CD8-positive, alpha-beta memory T cell (primary cell): Measurements from ENCODE around the gene PARD6G. TPM values are rescaled to one million over a fixed set of nuclear protein-coding genes. Genes with fewer than 3 reads are reported as not detected.
"Not testable (repeated sequence)": the region's sequence is repeated elsewhere in the genome, so short reads cannot be mapped to it uniquely, and the experiment has no call there.

Experiments used
- CTCF ChIA-PET: fragments of 350-600 bp; sonication (Branson Sonifier 250); formaldehyde crosslinking; loops from one replicate; lab custom pipeline; 2021; ENCODE audit warnings: antibody characterized with exemption; lab: Charles Lee
- POLR2A ChIA-PET: fragments of 350-600 bp; sonication (Branson Sonifier 250); formaldehyde crosslinking; loops from one replicate; lab custom pipeline; 2021; ENCODE audit warnings: antibody characterized with exemption; lab: Charles Lee
- DNase-seq, 5 donors: peaks; one replicate each; pipeline versions ENCODE4 v3.0.0 to v3.0.0-alpha.2; 2020 to 2022; ENCODE audit warnings: mixed read lengths in 1 of 5
- H3K27ac ChIP-seq: one replicate; pipeline ENCODE4 v1.7.0; 2013; ENCODE audit warnings: low read depth, mild to moderate bottlenecking, low read length, moderate library complexity
- H3K27me3 ChIP-seq: 2 replicates; pipeline ENCODE4 v1.7.0; 2013; ENCODE audit warnings: low read length, mild to moderate bottlenecking; ENCODE audit not compliant: insufficient read depth, poor library complexity, severe bottlenecking
- H3K36me3 ChIP-seq: 2 replicates; pipeline ENCODE4 v1.7.0; 2013; ENCODE audit warnings: mild to moderate bottlenecking, low read length, moderate library complexity; ENCODE audit not compliant: insufficient read depth
- H3K4me1 ChIP-seq: 2 replicates; pipeline ENCODE4 v1.7.0; 2013; ENCODE audit warnings: mild to moderate bottlenecking, low read length, moderate library complexity; ENCODE audit not compliant: insufficient read depth
- H3K4me3 ChIP-seq: 2 replicates; pipeline ENCODE4 v1.7.0; 2013; ENCODE audit warnings: mild to moderate bottlenecking, low read length
- H3K9me3 ChIP-seq: 2 replicates; pipeline ENCODE4 v1.7.0; 2013; ENCODE audit warnings: mild to moderate bottlenecking, low read length
- H3K27ac Mint-ChIP-seq, 8 donors: one replicate each; pipeline ENCODE4 v1.8.0; 2020 to 2021; ENCODE audit warnings: mixed read lengths in 8 of 8, mild to moderate bottlenecking in 6 of 8, inconsistent platforms in 3 of 8, moderate library complexity in 3 of 8
- H3K27me3 Mint-ChIP-seq, 2 donors: one replicate each; pipeline ENCODE4 v1.8.0; 2020 to 2021; ENCODE audit warnings: mixed read lengths in 2 of 2, mild to moderate bottlenecking in 1 of 2, moderate library complexity in 1 of 2
- H3K36me3 Mint-ChIP-seq, 3 donors: one replicate each; pipeline ENCODE4 v1.8.0; 2020 to 2021; ENCODE audit warnings: mixed read lengths in 3 of 3, inconsistent platforms in 1 of 3, mild to moderate bottlenecking in 1 of 3
- H3K4me1 Mint-ChIP-seq, 3 donors: one replicate each; pipeline ENCODE4 v1.8.0; 2020 to 2021; ENCODE audit warnings: mixed read lengths in 3 of 3, inconsistent platforms in 1 of 3, mild to moderate bottlenecking in 1 of 3
- H3K4me3 Mint-ChIP-seq, 7 donors: one replicate each; pipeline ENCODE4 v1.8.0; 2020 to 2021; ENCODE audit warnings: mixed read lengths in 7 of 7, mild to moderate bottlenecking in 6 of 7, moderate library complexity in 4 of 7, inconsistent platforms in 2 of 7
- H3K9me3 Mint-ChIP-seq, 5 donors: one replicate each; pipeline ENCODE4 v1.8.0; 2020 to 2022; ENCODE audit warnings: mixed read lengths in 5 of 5, mild to moderate bottlenecking in 3 of 5, moderate library complexity in 2 of 5, inconsistent platforms in 1 of 5
- polyA plus RNA-seq: library from polyadenylated mRNA; unstranded; fragments of 300-500 nt; fragmentation: Illumina TruSeq; gene quantifications from one replicate; pipeline ENCODE4 v1.2.3, GENCODE V29; 2021
- total RNA-seq, 2 experiments: library from RNA; stranded (reverse); gene quantifications; one replicate each; pipeline ENCODE4 v1.2.3, GENCODE V29; 2021

PARD6G gene
- total and polyA plus RNA-seq, 3 experiments from 2014 or later, result 0.32 to 0.48 (median 0.33) TPM

DNA sequence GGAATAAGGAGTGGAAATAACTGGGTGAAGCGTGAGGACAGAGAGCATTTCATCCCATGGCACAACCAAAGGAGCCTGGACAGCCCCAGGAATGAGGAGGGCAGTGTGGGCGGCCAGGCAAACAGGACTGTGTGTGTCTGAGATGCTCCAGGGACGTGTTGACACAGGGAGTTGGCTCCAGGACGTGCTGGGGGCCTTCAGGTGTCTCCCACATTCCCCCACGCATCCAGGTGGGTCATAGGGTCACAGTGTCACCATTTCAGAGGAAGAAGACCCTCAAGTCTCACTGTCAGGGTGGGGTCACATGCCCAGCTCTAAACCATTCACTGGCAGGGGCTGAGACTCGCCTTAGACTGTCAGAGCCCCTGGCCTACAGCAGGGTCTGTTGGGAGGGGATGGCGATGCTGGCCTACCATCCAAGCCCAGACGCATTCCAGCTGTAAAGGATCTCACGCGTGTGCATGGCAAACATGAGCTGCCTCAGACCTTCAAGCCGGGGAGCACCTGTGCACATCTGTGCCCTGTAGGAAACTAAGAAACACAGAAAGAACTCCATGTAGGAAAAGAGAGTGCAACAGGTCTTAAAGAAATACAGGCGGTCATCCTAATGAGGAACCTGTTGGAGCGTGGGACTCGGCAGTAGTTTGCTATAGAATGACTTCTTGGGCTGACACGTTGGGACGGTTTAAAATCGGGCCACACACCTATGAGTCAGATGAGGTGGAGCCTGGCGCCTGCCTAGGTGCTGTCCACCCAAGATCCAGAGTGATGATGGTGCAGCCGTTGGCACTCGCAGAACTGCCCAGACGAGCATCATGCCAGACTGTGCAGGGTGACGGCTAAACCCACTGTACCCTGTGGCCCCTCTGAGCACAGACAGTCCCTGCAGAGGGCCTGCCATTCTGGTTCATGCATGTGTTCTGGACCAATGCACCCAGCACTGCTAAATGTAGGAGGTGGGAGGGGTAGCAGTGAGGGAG lies 17.3 kb downstream of the PARD6G start:
- peaks cover 0 to 2% (median 0%) of the 10 kb centered on the region in 5 donors for H3K9me3 Mint-ChIP-seq
- no peaks in the 10 kb centered on the region for H3K36me3 Mint-ChIP-seq
- no peak overlapping the region for H3K27ac ChIP-seq
- no peaks in the 10 kb centered on the region for H3K4me1 Mint-ChIP-seq
- CTCF ChIA-PET, result no interaction called here
- no peak overlapping the region for H3K4me3 Mint-ChIP-seq
- DNase-seq, result no peak
- POLR2A ChIA-PET, result no interaction called here
- peak overlapping the region in 1 of 8 donors; percentile 26 for H3K27ac Mint-ChIP-seq
- H3K36me3 ChIP-seq, result no peaks in the 10 kb centered on the region
- H3K4me3 ChIP-seq, result no peak overlapping the region
- H3K27me3 Mint-ChIP-seq, result peaks cover 7 to 18% of the 10 kb centered on the region in 2 donors
- no peaks in the 10 kb centered on the region for H3K27me3 ChIP-seq
- no peaks in the 10 kb centered on the region for H3K9me3 ChIP-seq
- no peaks in the 10 kb centered on the region for H3K4me1 ChIP-seq

DNA sequence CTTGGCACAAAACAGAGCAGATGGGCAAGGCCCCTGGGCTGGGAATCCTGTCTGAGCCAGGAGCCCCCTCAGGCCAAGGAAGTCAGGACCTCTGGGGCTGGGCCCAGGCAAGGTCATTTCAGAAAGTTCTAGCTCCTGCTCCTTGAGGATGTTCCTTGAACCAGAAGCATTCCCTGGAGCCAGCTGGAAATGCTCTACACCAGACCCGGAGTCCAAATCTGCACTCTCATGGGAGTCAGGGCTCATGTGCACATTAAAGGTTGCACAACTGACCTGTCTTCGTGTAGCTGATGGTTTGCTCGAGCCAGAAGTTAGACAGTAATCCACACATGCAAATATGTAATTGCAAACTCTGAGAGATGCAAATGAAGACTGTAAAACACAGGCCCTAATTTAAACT lies 18.0 kb downstream of the PARD6G start:
- H3K27me3 Mint-ChIP-seq, result peaks cover 7 to 16% of the 10 kb centered on the region in 2 donors
- ChIA-PET POLR2A (no interaction called here), CTCF (no interaction called here)
- H3K9me3 Mint-ChIP-seq, result no peaks in the 10 kb centered on the region
- no peaks in the 10 kb centered on the region for H3K36me3 ChIP-seq
- no peaks in the 10 kb centered on the region for H3K9me3 ChIP-seq
- no peak for DNase-seq
- no peaks in the 10 kb centered on the region for H3K27me3 ChIP-seq
- no peak overlapping the region for H3K4me3 ChIP-seq
- no peak overlapping the region for H3K4me3 Mint-ChIP-seq
- H3K27ac Mint-ChIP-seq, result no peak overlapping the region
- H3K36me3 Mint-ChIP-seq, result no peaks in the 10 kb centered on the region
- H3K4me1 ChIP-seq, result no peaks in the 10 kb centered on the region
- H3K4me1 Mint-ChIP-seq, result no peaks in the 10 kb centered on the region
- H3K27ac ChIP-seq, result no peak overlapping the region

DNA sequence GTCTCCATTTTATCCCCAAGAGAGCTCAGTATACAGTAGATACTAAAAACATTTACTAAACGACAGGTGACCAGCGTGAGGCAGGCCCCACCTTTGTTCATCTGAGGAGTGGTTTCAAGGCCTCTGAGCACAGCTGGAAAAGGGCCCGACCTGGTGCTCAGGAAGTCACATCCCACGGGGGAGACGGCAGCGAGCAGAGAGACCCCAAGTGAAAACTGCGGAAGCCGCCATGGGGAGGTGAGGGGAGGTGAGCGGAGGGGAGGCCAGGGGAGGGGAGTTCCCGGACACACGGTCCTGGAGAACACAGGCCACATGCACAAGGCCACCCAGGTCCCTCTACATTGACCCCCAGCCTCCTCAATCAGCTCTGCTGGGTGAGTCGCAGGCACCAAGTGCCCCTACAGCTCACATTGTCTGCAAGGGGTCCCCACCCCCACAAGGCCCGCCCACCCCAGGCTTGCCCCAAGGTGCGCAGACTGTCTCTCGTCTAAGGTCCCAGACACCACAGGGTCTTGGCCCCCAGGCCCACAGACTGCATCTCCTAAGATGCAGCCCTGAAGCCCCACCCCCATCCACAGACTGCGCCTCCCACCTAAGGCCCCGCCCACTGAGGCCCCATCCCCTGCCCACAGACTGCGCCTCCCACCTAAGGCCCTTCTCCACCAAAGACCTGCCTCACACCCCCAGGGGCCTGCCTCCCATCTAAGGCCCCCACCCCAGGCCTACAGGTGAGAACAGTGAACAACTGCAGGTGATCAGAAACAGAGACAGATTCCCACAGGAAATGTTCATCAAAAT lies 19.1 kb downstream of the PARD6G start:
- Histone ChIP-seq H3K27ac (no peak overlapping the region), H3K4me1 (no peaks in the 10 kb centered on the region), H3K4me3 (no peak overlapping the region), H3K27me3 (no peaks in the 10 kb centered on the region), H3K36me3 (no peaks in the 10 kb centered on the region), H3K9me3 (no peaks in the 10 kb centered on the region)
- no peak overlapping the region for H3K4me3 Mint-ChIP-seq
- no peak for DNase-seq
- no peaks in the 10 kb centered on the region for H3K4me1 Mint-ChIP-seq
- no peaks in the 10 kb centered on the region for H3K9me3 Mint-ChIP-seq
- peak overlapping the region in 1 of 8 donors; percentile 94 for H3K27ac Mint-ChIP-seq
- CTCF ChIA-PET, result no interaction called here
- no peaks in the 10 kb centered on the region for H3K36me3 Mint-ChIP-seq
- POLR2A ChIA-PET, result no interaction called here
- H3K27me3 Mint-ChIP-seq, result peaks cover 6 to 7% of the 10 kb centered on the region in 2 donors

DNA sequence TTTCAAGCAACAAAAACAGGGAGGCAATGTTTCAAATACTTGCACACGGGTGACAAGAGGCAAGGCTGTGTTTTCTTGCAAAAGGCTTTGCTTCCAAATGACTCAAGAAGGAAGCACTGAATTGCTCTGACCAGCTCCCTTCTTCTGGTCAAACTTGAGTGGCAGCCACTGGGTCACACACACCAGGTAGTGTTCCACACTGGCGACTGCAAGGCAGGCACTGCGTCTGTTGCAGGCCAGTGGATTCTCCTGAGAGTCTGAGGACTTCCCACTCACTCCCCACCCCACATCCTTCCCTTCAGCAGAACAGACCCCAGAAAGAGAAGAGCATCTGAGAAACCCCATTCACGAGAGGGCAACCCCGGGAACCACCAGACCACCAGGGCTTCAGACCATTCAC lies 19.8 kb downstream of the PARD6G start:
- H3K4me3 ChIP-seq, result no peak overlapping the region
- no peaks in the 10 kb centered on the region for H3K36me3 ChIP-seq
- peaks cover 6 to 7% of the 10 kb centered on the region in 2 donors for H3K27me3 Mint-ChIP-seq
- no peaks in the 10 kb centered on the region for H3K36me3 Mint-ChIP-seq
- peak overlapping the region in 1 of 8 donors; percentile 65 for H3K27ac Mint-ChIP-seq
- no peaks in the 10 kb centered on the region for H3K9me3 ChIP-seq
- no peak overlapping the region for H3K27ac ChIP-seq
- no peaks in the 10 kb centered on the region for H3K4me1 Mint-ChIP-seq
- no peaks in the 10 kb centered on the region for H3K27me3 ChIP-seq
- H3K4me1 ChIP-seq, result no peaks in the 10 kb centered on the region
- H3K9me3 Mint-ChIP-seq, result no peaks in the 10 kb centered on the region
- POLR2A ChIA-PET, result no interaction called here
- no peak for DNase-seq
- CTCF ChIA-PET, result no interaction called here
- no peak overlapping the region for H3K4me3 Mint-ChIP-seq

DNA sequence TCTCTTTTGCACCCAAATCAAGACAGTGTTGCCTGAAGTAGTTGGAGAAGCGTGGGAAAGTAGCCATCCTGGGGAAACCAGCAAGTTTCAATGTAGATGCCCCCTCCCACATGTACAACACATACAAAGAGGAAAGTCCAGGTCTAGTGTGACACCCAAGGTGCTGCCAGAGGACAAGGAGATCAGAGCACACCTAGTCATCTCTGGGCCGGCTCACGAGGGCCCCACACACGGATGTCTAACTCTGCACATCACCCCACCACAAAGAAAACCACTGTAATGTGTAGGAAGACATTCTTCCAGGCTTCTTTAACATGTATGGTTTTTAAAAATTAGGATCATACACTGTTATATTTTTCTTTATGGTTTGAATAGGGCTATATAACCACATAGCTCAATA lies 21.6 kb downstream of the PARD6G start:
- peaks cover 7 to 16% of the 10 kb centered on the region in 2 donors for H3K27me3 Mint-ChIP-seq
- POLR2A ChIA-PET, result no interaction called here
- no peaks in the 10 kb centered on the region for H3K9me3 ChIP-seq

DNA sequence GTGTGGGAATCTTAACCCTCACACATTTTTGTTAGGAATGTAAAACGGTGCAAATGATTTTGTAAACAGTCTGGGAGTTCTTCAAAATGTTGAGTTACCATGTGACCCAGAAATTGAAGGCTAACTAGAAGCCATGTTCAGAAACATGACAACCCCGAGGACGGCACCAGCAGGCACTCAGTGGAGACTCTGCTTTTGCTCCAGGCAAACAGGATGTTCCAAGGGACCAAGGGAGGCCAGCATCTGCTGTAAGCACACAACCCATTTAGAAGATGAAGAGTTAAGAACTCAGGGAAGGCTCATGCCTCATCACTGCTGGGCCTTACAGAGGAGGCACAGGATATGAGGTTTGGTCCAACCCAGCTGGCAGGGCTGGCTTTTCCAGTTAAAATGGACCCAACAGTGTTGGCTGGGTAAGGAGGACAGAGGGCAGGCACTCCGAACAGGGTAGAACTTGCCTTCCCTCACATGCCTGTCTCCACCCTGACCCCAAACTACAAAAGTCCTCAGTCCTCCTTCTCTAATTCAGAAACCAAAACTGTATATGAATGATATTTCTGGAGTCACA lies 23.6 kb downstream of the PARD6G start:
- peak overlapping the region in 1 of 8 donors; percentile 1 for H3K27ac Mint-ChIP-seq
- CTCF ChIA-PET, result no interaction called here
- no peak overlapping the region for H3K27ac ChIP-seq
- peaks cover 0 to 4% (median 0%) of the 10 kb centered on the region in 5 donors for H3K9me3 Mint-ChIP-seq
- no peaks in the 10 kb centered on the region for H3K36me3 ChIP-seq
- peaks cover 0 to 5% (median 0%) of the 10 kb centered on the region in 3 donors for H3K36me3 Mint-ChIP-seq
- no peak overlapping the region for H3K4me3 ChIP-seq
- DNase-seq, result no peak
- no peak overlapping the region for H3K4me3 Mint-ChIP-seq
- H3K4me1 Mint-ChIP-seq, result no peaks in the 10 kb centered on the region
- no peaks in the 10 kb centered on the region for H3K4me1 ChIP-seq
- peaks cover 7 to 16% of the 10 kb centered on the region in 2 donors for H3K27me3 Mint-ChIP-seq
- H3K27me3 ChIP-seq, result no peaks in the 10 kb centered on the region
- POLR2A ChIA-PET, result no interaction called here
- no peaks in the 10 kb centered on the region for H3K9me3 ChIP-seq

More for the DNA sequence above, 21.6 kb downstream of the PARD6G start:
- Histone ChIP-seq H3K36me3 (no peaks in the 10 kb centered on the region), H3K4me1 (no peaks in the 10 kb centered on the region), H3K27me3 (no peaks in the 10 kb centered on the region), H3K4me3 (no peak overlapping the region), H3K27ac (no peak overlapping the region)
- no peak overlapping the region for H3K27ac Mint-ChIP-seq
- H3K4me3 Mint-ChIP-seq, result no peak overlapping the region
- H3K9me3 Mint-ChIP-seq, result peaks cover 0 to 4% (median 0%) of the 10 kb centered on the region in 5 donors
- H3K4me1 Mint-ChIP-seq, result no peaks in the 10 kb centered on the region
- H3K36me3 Mint-ChIP-seq, result peaks cover 0 to 5% (median 0%) of the 10 kb centered on the region in 3 donors
- no peak for DNase-seq
- CTCF ChIA-PET, result no interaction called here

DNA sequence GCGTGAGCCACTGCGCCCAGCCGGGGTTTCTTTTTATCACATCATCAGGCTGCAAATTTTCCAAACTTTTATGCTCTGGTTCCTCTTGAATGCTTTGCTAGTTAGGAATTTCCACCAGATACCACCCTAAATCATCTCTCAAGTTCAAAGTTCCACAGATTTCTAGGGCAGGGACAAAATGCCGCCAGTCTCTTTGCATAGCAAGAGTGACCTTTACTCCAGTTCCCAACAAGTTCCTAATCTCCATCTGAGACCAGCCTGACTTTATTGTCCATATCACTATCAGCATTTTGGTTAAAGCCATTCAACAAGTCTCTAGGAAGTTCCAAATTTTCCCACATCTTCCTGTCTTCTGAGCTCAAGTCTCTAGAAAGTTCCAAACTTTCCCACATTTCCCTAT lies 27.8 kb downstream of the PARD6G start:
- H3K36me3 ChIP-seq, H3K9me3 ChIP-seq, H3K36me3 Mint-ChIP-seq, DNase-seq, H3K4me1 Mint-ChIP-seq, H3K9me3 Mint-ChIP-seq, H3K27me3 ChIP-seq, POLR2A ChIA-PET, H3K27ac Mint-ChIP-seq, H3K4me3 ChIP-seq, H3K27ac ChIP-seq, CTCF ChIA-PET, H3K4me3 Mint-ChIP-seq, H3K4me1 ChIP-seq: not testable (repeated sequence)
- peaks cover 4 to 11% of the 10 kb centered on the region in 2 donors for H3K27me3 Mint-ChIP-seq
